ENCODE data around the gene SBDS.
"Not testable (repeated sequence)": the region's sequence is repeated elsewhere in the genome, so short reads cannot be mapped to it uniquely, and the experiment has no call there.

The SBDS gene

DNA sequence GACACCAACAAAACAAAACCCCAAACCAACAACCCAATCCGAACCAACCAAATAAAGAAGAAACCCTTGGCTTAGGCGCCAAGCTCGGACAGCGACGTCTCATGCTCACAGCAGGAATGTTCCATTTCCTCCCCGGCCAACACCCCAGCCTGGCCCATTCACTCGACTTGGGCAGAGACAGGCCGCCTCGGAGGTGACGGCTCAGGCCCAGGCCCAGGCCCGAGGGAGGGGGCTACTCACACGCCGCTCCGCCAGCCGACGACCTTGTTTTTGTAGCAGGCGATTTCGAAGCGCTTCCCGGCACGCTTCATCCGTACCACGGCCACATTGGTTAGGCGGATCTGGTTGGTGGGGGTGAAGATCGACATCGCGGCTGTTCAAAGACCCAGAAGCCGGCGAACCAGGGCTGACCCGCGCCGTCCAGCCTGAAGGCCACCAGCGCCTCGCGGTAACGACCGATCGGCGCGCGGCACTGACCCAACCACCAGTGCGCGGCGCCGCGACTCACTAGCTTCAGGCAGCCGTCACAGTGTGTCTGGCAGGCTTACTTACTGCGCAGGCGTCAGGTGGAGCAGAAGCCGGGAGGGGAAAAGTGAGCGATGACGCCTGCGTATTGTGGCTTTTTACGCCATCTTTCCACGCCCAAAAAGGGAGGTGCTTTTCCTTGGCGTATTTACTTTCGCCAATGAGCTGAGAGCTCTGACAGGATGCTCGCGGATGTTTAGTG lies at the start of gene SBDS:
Gene SBDS, minus strand, starts transcription at position 537 of the 727 bp plus-strand sequence. Its CDS starts 169 bp downstream, at position 368.
- DNase-seq = peak; percentile 94

GRCh38 chr7:67043559-67043930 lies 48.2 kb upstream of the SBDS start:
- peak; percentile 19 for DNase-seq

GRCh38 chr7:67042781-67043558 lies 47.6 kb upstream of the SBDS start:
- peak; percentile 77 for DNase-seq

DNA sequence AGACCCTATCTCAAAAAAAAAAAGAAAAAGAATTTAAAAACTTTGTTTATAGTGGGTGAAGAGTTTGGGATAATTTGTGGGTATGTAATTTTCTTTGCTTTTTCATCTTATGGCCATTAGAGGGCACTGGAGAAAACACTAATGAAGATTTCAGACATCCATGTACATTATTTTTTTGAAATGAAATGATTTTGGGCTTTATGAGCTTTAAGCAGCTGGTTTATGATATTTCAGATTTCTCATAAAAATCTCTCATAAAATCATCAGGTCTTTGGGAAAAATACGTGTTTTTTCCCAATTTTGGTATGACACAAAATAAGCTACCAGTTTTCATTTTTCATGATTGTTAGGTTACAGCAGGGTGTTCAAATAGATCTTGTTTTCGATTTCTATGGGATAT lies 45.4 kb upstream of the SBDS start:
- DNase-seq = not testable (repeated sequence)

DNA sequence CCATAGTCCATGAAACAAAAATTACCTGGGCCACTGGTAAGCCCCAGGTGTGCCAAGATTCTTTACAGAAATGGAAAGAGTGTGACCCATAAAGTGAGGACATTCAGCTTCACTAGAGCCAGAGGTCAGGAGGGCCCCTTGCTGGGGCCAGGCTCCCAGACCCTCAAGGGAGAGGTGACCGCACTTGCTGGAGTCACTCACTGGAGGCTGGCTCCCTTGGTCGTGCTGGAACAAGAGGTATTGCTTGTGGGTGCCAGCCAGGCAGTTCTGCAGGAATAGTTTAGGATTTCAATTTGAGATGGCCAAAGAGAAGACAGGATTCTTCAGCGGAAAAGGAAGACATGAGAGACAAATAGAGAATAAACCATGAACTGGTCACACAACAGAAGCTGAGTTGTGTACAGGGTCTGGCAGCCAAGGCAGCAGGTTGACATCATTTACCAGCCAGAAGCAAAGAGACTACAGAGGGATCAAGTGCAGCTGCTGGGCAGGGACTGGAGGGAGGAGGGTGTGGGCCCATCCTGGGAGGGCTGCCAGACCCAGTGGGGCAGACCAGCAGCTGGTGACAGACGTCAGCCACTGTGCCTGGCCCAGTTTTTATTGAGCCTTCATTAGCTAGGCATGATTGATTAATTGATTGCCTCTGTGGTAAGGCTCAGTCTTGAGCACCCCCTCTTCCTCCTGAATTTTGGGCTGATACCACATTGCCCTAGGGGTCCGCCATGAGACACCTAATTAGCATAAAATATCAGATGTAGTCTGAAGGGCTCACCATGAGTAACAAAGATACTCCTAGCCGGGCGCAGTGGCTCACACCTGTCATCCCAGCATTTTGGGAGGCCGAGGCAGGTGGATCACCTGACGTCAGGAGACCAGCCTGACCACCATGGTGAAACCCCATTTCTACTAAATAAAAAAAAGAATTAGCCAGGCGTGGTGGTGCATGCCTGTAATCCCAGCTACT lies 41.3 kb upstream of the SBDS start:
- not testable (repeated sequence) for DNase-seq

- no peak for DNase-seq
Observed at GRCh38 chr7:67033251-67033650, 37.9 kb upstream of the SBDS start.

GRCh38 chr7:67031685-67032084 lies 36.3 kb upstream of the SBDS start:
- DNase-seq = not testable (repeated sequence)

GRCh38 chr7:67025459-67025858 lies 30.1 kb upstream of the SBDS start:
- peak; percentile 41 for DNase-seq

GRCh38 chr7:67022511-67022910 lies 27.1 kb upstream of the SBDS start:
- DNase-seq = no peak

DNA sequence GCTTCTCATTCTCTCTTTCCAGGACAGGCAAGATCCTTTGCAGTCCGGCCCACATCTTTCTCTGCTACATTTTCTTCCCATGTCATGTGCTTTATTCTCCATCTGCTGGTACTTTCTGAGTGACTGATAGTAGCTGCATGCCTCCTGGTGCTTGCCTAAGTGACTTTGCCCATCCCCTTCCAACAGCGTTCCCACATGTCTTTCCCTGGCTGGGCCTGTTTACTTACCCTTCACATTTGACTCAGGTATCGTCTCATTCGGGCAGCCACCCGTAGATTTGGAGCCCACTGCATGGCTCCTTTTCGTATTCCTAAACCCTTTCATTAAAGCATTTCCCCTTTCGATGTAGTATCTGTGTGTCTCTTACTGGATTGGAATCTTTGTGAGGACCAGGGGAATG lies 25.9 kb upstream of the SBDS start:
- DNase-seq = no peak

DNA sequence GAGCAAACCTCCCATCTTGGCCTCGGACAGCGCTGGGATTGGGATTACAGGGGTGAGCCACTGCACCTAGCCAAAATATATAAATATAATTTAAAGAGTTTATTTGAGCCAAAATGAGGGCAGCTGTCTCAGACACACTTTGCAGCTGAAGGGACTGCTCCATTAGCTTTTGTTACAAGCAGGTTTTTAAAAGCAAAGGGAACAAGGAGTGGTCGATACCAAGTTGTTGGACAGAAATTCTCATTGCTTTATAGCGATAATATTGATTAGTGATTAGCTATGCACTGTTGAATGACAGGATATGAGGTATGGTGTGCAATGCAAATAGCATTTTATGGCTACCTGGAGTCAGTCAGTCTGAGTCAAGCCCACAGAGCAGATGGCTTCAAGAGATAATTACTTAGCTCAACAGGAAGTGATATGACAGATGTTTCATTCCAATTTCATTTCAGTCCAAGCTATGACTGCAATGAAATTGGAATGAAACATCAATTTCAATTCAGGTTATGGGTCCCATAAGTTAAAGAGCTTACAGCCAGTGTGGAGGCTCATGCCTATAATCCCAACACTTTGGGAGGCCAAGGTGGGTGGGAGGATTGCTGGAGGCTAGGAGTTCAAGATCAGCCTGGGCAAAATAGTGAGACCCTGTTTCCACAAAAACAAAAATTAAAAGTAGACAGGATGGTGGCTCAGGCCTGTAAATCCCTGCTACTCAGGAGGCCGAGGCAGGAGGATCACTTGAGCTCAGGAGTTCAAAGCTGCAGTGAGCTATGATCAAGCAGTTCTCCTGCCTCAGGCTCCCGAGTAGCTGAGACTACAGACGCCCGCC lies 24.4 kb upstream of the SBDS start:
- DNase-seq = no peak

GRCh38 chr7:67018940-67019339 lies 23.6 kb upstream of the SBDS start:
- DNase-seq = no peak

DNA sequence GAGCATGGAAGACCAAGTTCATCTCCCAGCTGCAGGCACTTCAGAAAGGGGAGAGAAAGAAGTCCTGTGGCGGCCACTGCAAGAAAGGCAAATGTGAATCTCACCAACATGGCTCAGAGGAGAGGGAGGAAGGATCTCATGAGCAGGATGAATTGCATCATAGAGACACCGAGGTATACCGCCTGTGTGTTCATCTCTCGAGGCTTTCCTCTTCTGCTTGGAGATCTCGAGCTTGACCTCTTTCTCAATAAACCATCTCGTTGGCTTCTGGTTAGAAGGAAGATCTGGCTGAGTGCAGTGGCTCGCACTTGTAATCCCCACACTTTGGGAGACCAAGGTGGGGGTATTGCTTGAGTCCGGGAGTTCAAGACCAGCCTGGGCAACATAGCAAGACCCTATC lies 22.6 kb upstream of the SBDS start:
- not testable (repeated sequence) for DNase-seq

GRCh38 chr7:67014076-67014622 lies 18.8 kb upstream of the SBDS start:
- not testable (repeated sequence) for DNase-seq

DNA sequence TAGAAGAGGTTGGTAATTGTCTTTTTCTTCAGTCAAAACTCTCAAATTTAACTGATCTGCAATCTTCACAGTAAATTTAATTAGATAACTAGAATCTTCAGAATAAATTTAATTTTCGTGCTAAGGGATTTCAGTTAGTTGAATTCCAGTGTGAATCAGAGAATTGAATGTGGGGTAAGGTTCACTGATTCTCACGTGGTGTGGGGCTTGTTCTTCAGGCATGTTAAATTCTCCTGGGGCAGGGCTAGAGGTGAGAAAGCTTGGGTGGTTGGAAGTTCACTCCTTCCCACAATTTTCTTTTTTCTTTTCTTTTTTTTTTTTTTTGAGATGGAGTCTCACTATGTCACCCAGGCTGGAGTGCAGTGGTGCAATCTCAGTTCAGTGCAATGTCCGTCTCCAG lies 14.3 kb upstream of the SBDS start:
- DNase-seq = not testable (repeated sequence)

DNA sequence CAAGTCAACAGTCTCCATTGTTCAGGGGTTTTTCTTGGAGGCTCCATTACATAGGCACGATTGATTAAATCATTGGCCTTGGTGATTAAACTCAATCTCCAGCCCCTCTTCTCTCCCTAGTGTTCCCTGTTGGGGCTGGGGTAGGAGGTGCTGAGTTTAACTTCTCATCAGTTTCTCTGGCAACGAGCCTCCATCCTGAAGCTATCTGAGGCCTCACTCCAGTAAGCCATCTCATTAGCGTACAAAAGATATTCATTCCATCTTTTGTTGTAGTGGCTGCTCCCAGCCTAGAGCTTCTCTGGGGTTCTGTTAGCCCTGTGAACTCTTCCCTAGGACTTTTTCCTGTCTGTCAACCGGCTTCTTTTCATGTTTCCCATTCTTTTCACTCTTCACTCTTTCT lies 12.9 kb upstream of the SBDS start:
- no peak for DNase-seq

- no peak for DNase-seq
Observed at GRCh38 chr7:67006965-67007364, 11.6 kb upstream of the SBDS start.

- not testable (repeated sequence) for DNase-seq
Observed at GRCh38 chr7:67004145-67004544, 8.8 kb upstream of the SBDS start.

GRCh38 chr7:67000601-67001258 lies 5.3 kb upstream of the SBDS start:
- not testable (repeated sequence) for DNase-seq

- DNase-seq = peak; percentile 97
Observed at GRCh38 chr7:66996444-66997191, 1.2 kb upstream of the SBDS start, which contains the start of gene TYW1. TYW1 (plus strand) TSS chr7:66996833; CDS start chr7:66996979, 146 bp downstream.

All from NCI-H226 (cell line).